Measurements from ENCODE around the gene RAB40A. TPM values are rescaled to one million over a fixed set of nuclear protein-coding genes. Genes with fewer than 3 reads are reported as not detected.

Gene RAB40A
- total RNA-seq, 1 donor from 2014 or later, result 0.45 TPM

DNA sequence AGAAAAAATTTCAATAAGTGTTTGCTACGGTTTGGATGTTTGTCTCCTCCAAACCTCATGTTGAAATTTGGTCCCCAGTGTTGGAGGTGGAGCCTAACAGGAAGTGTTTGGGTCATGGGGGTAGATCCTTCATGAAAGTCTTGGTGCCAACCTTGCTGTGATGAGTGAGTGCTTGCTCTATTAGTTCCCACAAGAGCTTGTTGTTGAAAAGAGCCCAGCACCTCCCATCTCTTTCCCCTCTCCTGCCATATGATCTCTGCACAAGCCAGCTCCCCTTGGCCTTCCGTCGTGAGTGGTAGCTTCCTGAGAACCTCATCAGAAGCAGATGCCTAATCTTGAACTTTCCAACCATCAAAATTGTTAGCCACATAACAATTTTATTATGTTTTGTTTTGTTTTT, 10.3 kb upstream of the RAB40A start:
- H3K9me3 Mint-ChIP-seq (ENCODE audit: low read depth), result no peaks in the 10 kb centered on the region
- H3K4me3 Mint-ChIP-seq (ENCODE audit: unreplicated experiment), result no peak overlapping the region
- H3K27ac Mint-ChIP-seq (ENCODE audit: unreplicated experiment), result no peak overlapping the region
- H3K4me1 Mint-ChIP-seq (ENCODE audit: low read depth), result peaks cover 26% of the 10 kb centered on the region
- TF ChIP-seq, protein P1, sequence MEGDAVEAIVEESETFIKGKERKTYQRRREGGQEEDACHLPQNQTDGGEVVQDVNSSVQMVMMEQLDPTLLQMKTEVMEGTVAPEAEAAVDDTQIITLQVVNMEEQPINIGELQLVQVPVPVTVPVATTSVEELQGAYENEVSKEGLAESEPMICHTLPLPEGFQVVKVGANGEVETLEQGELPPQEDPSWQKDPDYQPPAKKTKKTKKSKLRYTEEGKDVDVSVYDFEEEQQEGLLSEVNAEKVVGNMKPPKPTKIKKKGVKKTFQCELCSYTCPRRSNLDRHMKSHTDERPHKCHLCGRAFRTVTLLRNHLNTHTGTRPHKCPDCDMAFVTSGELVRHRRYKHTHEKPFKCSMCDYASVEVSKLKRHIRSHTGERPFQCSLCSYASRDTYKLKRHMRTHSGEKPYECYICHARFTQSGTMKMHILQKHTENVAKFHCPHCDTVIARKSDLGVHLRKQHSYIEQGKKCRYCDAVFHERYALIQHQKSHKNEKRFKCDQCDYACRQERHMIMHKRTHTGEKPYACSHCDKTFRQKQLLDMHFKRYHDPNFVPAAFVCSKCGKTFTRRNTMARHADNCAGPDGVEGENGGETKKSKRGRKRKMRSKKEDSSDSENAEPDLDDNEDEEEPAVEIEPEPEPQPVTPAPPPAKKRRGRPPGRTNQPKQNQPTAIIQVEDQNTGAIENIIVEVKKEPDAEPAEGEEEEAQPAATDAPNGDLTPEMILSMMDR (IDR thresholded peaks at IDR 0.05), result no peak
- H3K36me3 Mint-ChIP-seq (ENCODE audit: low read depth), result no peaks in the 10 kb centered on the region
- H3K27me3 Mint-ChIP-seq (ENCODE audit: low read depth), result no peaks in the 10 kb centered on the region
- no peak for DNase-seq (ENCODE audit: low spot score)

DNA sequence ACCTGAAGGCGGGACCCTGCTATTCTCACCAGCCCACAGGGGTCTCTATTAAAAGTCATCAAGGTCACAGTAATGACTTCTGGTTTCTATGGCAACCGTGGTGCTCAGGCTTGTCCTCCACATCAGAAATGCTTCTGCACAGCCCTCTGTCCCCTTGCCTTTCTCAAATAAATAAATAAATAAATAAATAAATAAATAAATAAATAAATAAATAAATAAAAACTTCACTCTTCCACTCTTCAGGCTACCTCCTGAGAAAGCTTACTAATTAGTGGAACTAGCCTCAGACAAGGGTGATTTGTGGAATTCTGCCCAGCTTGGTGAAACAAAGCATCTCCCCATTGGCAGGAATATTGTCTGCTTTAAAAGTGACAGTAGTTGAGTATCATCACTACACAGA, 5.5 kb upstream of the RAB40A start:
- H3K27me3 Mint-ChIP-seq (ENCODE audit: low read depth), result no peaks in the 10 kb centered on the region
- TF ChIP-seq, protein P1 (IDR thresholded peaks at IDR 0.05), result no peak
- peaks cover 2% of the 10 kb centered on the region for H3K4me1 Mint-ChIP-seq (ENCODE audit: low read depth)
- H3K36me3 Mint-ChIP-seq (ENCODE audit: low read depth), result no peaks in the 10 kb centered on the region
- no peak overlapping the region for H3K4me3 Mint-ChIP-seq (ENCODE audit: unreplicated experiment)
- H3K27ac Mint-ChIP-seq (ENCODE audit: unreplicated experiment), result no peak overlapping the region
- DNase-seq (ENCODE audit: low spot score), result no peak
- H3K9me3 Mint-ChIP-seq (ENCODE audit: low read depth), result no peaks in the 10 kb centered on the region

DNA sequence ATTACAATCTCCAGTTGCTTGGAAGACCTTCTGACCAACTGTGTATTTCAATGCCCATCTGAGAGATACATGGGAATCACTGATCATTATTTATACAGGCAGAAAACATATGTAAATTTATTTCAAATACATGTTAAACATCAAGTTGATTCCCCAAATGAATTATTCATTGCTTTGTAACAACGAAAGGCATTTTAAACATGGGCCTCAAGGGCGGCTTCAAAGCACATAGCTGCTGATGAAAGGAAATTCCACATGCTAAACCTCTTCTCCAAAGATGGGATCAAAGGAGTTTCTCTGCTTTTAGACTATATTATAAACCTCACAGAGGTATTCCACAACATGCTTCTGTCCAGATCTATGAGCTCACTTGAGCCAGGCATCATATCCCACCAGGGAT, 4.3 kb upstream of the RAB40A start:
- no peak overlapping the region for H3K27ac Mint-ChIP-seq (ENCODE audit: unreplicated experiment)
- H3K4me3 Mint-ChIP-seq (ENCODE audit: unreplicated experiment), result no peak overlapping the region
- DNase-seq (ENCODE audit: low spot score), result no peak
- peaks cover 2% of the 10 kb centered on the region for H3K4me1 Mint-ChIP-seq (ENCODE audit: low read depth)
- no peaks in the 10 kb centered on the region for H3K36me3 Mint-ChIP-seq (ENCODE audit: low read depth)
- no peaks in the 10 kb centered on the region for H3K27me3 Mint-ChIP-seq (ENCODE audit: low read depth)
- TF ChIP-seq, protein P1 (IDR thresholded peaks at IDR 0.05), result no peak
- no peaks in the 10 kb centered on the region for H3K9me3 Mint-ChIP-seq (ENCODE audit: low read depth)

DNA sequence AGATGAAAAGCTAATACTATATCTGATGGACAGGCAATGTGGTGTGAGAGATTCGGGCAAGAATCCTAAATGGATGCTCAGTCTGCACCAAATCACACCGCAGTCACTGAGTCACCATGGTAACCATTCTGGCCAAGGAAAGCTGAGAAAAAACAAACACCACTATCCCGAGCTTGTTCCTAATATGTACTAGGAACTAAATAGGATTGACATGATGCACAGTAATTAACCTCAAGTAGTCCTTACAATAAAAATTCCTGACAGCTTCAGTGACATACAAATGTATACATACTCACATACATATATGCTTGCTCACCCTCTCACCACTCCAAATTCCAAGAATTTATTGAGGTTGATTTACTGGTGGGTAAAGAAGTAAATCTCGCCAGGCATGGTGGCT, 1.1 kb upstream of the RAB40A start:
- TF ChIP-seq, protein P1 (IDR thresholded peaks at IDR 0.05), result no peak
- H3K27ac Mint-ChIP-seq (ENCODE audit: unreplicated experiment), result no peak overlapping the region
- no peaks in the 10 kb centered on the region for H3K9me3 Mint-ChIP-seq (ENCODE audit: low read depth)
- no peaks in the 10 kb centered on the region for H3K27me3 Mint-ChIP-seq (ENCODE audit: low read depth)
- no peak overlapping the region for H3K4me3 Mint-ChIP-seq (ENCODE audit: unreplicated experiment)
- H3K4me1 Mint-ChIP-seq (ENCODE audit: low read depth), result peaks cover 12% of the 10 kb centered on the region
- no peaks in the 10 kb centered on the region for H3K36me3 Mint-ChIP-seq (ENCODE audit: low read depth)
- no peak for DNase-seq (ENCODE audit: low spot score)

DNA sequence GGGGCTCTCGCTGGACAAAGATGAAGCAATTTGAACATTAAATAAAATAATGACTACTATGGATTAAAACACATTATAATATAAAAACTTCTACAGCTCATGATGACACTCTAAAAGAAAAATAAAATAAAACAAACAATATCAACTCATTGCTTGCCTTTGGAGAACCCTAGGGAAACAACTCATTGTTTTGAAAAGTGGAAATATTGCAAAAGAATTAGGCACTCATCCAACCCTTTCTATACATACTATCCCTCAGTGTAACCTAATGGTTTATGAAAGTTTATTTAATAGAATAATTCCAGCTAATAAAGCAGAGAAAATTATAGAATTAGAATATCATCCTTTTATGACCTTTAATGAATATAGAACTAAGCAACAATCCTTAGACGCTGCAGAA, 718 bp downstream of the RAB40A start:
- TF ChIP-seq, protein P1 (IDR thresholded peaks at IDR 0.05), result no peak
- H3K27ac Mint-ChIP-seq (ENCODE audit: unreplicated experiment), result no peak overlapping the region
- no peaks in the 10 kb centered on the region for H3K27me3 Mint-ChIP-seq (ENCODE audit: low read depth)
- no peaks in the 10 kb centered on the region for H3K9me3 Mint-ChIP-seq (ENCODE audit: low read depth)
- peaks cover 12% of the 10 kb centered on the region for H3K4me1 Mint-ChIP-seq (ENCODE audit: low read depth)
- no peaks in the 10 kb centered on the region for H3K36me3 Mint-ChIP-seq (ENCODE audit: low read depth)
- no peak overlapping the region for H3K4me3 Mint-ChIP-seq (ENCODE audit: unreplicated experiment)
- no peak for DNase-seq (ENCODE audit: low spot score)

Data from chondrocyte (in vitro differentiated cells).